H9 (cell line): ENCODE measurements around the gene LRMDA. TPM values are rescaled to one million over a fixed set of nuclear protein-coding genes. Genes with fewer than 3 reads are reported as not detected.

Experiments
- DNase-seq: peaks from one replicate; pipeline ENCODE4 v3.0.0-alpha.2; 2017
- H2AFZ ChIP-seq: one replicate; pipeline ENCODE4 v1.6.1; 2013; ENCODE audit warnings: mild to moderate bottlenecking, low read length, control low read depth, moderate library complexity
- H2AK5ac ChIP-seq: 2 replicates; pipeline ENCODE4 v1.6.1; 2013; ENCODE audit warnings: low read length, control low read depth, mixed read lengths; ENCODE audit not compliant: insufficient read length
- H2BK120ac ChIP-seq: one replicate; pipeline ENCODE4 v1.6.1; 2013; ENCODE audit warnings: low read depth, mild to moderate bottlenecking, low read length, control low read depth, inconsistent platforms; ENCODE audit not compliant: poor library complexity, severe bottlenecking
- H2BK12ac ChIP-seq: 2 replicates; pipeline ENCODE4 v1.6.1; 2013; ENCODE audit warnings: low read length, control low read depth, mixed read lengths, low read depth; ENCODE audit not compliant: insufficient read length
- H2BK15ac ChIP-seq: 2 replicates; pipeline ENCODE4 v1.6.1; 2013; ENCODE audit warnings: low read depth, low read length, control low read depth
- H2BK20ac ChIP-seq: one replicate; pipeline ENCODE4 v1.6.1; 2013; ENCODE audit warnings: low read depth, mild to moderate bottlenecking, low read length, control low read depth, inconsistent platforms; ENCODE audit not compliant: poor library complexity, severe bottlenecking
- H2BK5ac ChIP-seq: 2 replicates; pipeline ENCODE4 v1.6.1; 2013; ENCODE audit warnings: low read length, control low read depth, mixed read lengths; ENCODE audit not compliant: insufficient read length
- H3K14ac ChIP-seq: 2 replicates; pipeline ENCODE4 v1.6.1; 2013; ENCODE audit warnings: low read length, control low read depth; ENCODE audit not compliant: insufficient read depth
- H3K18ac ChIP-seq: 2 replicates; pipeline ENCODE4 v1.6.1; 2013; ENCODE audit warnings: low read depth, mild to moderate bottlenecking, mixed read lengths, low read length, control low read depth; ENCODE audit not compliant: insufficient read length
- H3K23ac ChIP-seq: 2 replicates; pipeline ENCODE4 v1.6.1; 2013; ENCODE audit warnings: low read length, control low read depth, mixed read lengths, low read depth; ENCODE audit not compliant: insufficient read length
- H3K23me2 ChIP-seq: 2 replicates; pipeline ENCODE4 v1.6.1; 2013; ENCODE audit warnings: low read depth, mild to moderate bottlenecking, mixed read lengths, low read length, control low read depth; ENCODE audit not compliant: insufficient read length, poor library complexity, severe bottlenecking
- H3K27ac ChIP-seq: 2 replicates; pipeline ENCODE4 v1.5.1; 2013; ENCODE audit warnings: low read length, control low read depth, mixed read lengths, low read depth; ENCODE audit not compliant: insufficient read length
- H3K27me3 ChIP-seq: 2 replicates; pipeline ENCODE4 v1.6.1; 2013; ENCODE audit warnings: low read length, control low read depth, inconsistent platforms; ENCODE audit not compliant: insufficient read depth
- H3K4ac ChIP-seq: 2 replicates; pipeline ENCODE4 v1.6.1; 2013; ENCODE audit warnings: low read depth, mild to moderate bottlenecking, control low read depth, inconsistent platforms, low read length, moderate library complexity
- H3K4me1 ChIP-seq: 2 replicates; pipeline ENCODE4 v1.6.1; 2013; ENCODE audit warnings: low read length, control low read depth, inconsistent platforms; ENCODE audit not compliant: insufficient read depth
- H3K4me2 ChIP-seq: 2 replicates; pipeline ENCODE4 v1.6.1; 2013; ENCODE audit warnings: low read length, control low read depth, mixed read lengths; ENCODE audit not compliant: insufficient read length, insufficient read depth
- H3K56ac ChIP-seq: 2 replicates; pipeline ENCODE4 v1.6.1; 2013; ENCODE audit warnings: low read depth, mild to moderate bottlenecking, mixed read lengths, low read length, control low read depth; ENCODE audit not compliant: insufficient read length
- H3K79me1 ChIP-seq: 2 replicates; pipeline ENCODE4 v1.6.1; 2013; ENCODE audit warnings: low read depth, mild to moderate bottlenecking, moderate library complexity, low read length, control low read depth, inconsistent platforms; ENCODE audit not compliant: insufficient read depth, poor library complexity, severe bottlenecking
- H3K79me2 ChIP-seq: 2 replicates; pipeline ENCODE4 v1.6.1; 2013; ENCODE audit warnings: low read length, control low read depth, inconsistent platforms; ENCODE audit not compliant: insufficient read depth
- H3K9ac ChIP-seq: 2 replicates; pipeline ENCODE4 v1.6.1; 2013; ENCODE audit warnings: low read length, control low read depth, mixed read lengths; ENCODE audit not compliant: insufficient read length; ENCODE audit errors: extremely low read depth
- H3K9me3 ChIP-seq: one replicate; pipeline ENCODE4 v1.6.1; 2013; ENCODE audit warnings: low read depth, low read length, inconsistent platforms; ENCODE audit not compliant: control insufficient read depth
- H3T11ph ChIP-seq: one replicate; pipeline ENCODE4 v1.6.1; 2013; ENCODE audit warnings: mild to moderate bottlenecking, low read length, control low read depth, inconsistent platforms
- H4K20me1 ChIP-seq: one replicate; pipeline ENCODE4 v1.6.1; 2013; ENCODE audit not compliant: control insufficient read depth, insufficient read length, insufficient read depth
- H4K5ac ChIP-seq: 2 replicates; pipeline ENCODE4 v1.6.1; 2013; ENCODE audit warnings: low read depth, mild to moderate bottlenecking, mixed read lengths, low read length, control low read depth; ENCODE audit not compliant: insufficient read length
- H4K8ac ChIP-seq: replicated peaks from 2 replicates; pipeline ENCODE4 v1.6.1; 2013; ENCODE audit warnings: low read length, control low read depth, mixed read lengths, low read depth; ENCODE audit not compliant: insufficient read length
- H4K91ac ChIP-seq: 2 replicates; pipeline ENCODE4 v1.6.1; 2013; ENCODE audit warnings: low read depth, mild to moderate bottlenecking, moderate library complexity, mixed read lengths, low read length, control low read depth; ENCODE audit not compliant: insufficient read length
- H3K27ac Mint-ChIP-seq, 3 experiments: 2 replicates in 2 of 3; 3 replicates in 1 of 3; pipeline ENCODE4 v1.8.0; 2020 to 2021; ENCODE audit warnings: mixed read lengths in 3 of 3, mild to moderate bottlenecking in 1 of 3, moderate library complexity in 1 of 3
- H3K27me3 Mint-ChIP-seq: 2 replicates; pipeline ENCODE4 v1.8.0; 2021; ENCODE audit warnings: low read depth, mild to moderate bottlenecking, moderate library complexity, mixed read lengths
- H3K36me3 Mint-ChIP-seq, 3 experiments: 2 replicates in 2 of 3; 3 replicates in 1 of 3; pipeline ENCODE4 v1.8.0; 2020 to 2021; ENCODE audit warnings: low read depth in 3 of 3, mixed read lengths in 3 of 3; ENCODE audit not compliant: insufficient read depth in 1 of 3
- H3K4me1 Mint-ChIP-seq, 2 experiments: 2 replicates each; pipeline ENCODE4 v1.8.0; 2020; ENCODE audit warnings: mixed read lengths in 2 of 2
- H3K4me3 Mint-ChIP-seq, 2 experiments: 2 replicates in 1 of 2; 3 replicates in 1 of 2; pipeline ENCODE4 v1.8.0; 2020 to 2021; ENCODE audit warnings: mild to moderate bottlenecking in 2 of 2, mixed read lengths in 2 of 2, moderate library complexity in 1 of 2
- H3K9me3 Mint-ChIP-seq, 2 experiments: 2 replicates in 1 of 2; 3 replicates in 1 of 2; pipeline ENCODE4 v1.8.0; 2020; ENCODE audit warnings: mild to moderate bottlenecking in 2 of 2, mixed read lengths in 2 of 2, moderate library complexity in 1 of 2
- CTCF ChIP-seq: fragments of 200-600 bp; sonication (generic); conservative IDR thresholded peaks from 3 replicates; pipeline ENCODE4 v1.8.0; 2021; ENCODE audit warnings: antibody characterized with exemption, mild to moderate bottlenecking
- WGBS: extraction: QIAGEN DNeasy Blood & Tissue Kit; methylation state at CpG from one replicate; pipeline ENCODE4 v1.1.7; 2013; ENCODE audit warnings: missing lambda C conversion rate, low lambda C conversion rate, mixed read lengths; ENCODE audit not compliant: insufficient read length; ENCODE audit errors: extremely low coverage; 5-methylcytosine and 5-hydroxymethylcytosine counted together
- total RNA-seq: library from RNA; stranded (reverse); gene quantifications from 2 replicates; pipeline ENCODE4 v1.2.1, GENCODE V29; 2021

LRMDA gene
- total RNA-seq, 1 experiment from 2014 or later = 1.8 TPM

GRCh38 chr10:75935650-75936400 is 504.4 kb downstream of the LRMDA start:
- no peaks in the 10 kb centered on the region for H3K36me3 Mint-ChIP-seq
- DNase-seq = no peak

More at GRCh38 chr10:75935650-75936400, 504.4 kb downstream of the LRMDA start:
- Mint-ChIP-seq H3K4me1 (peaks cover 2 to 5% of the 10 kb centered on the region in 2 experiments; a peak in 3 of 4 replicates), H3K9me3 (no peaks in the 10 kb centered on the region), H3K27me3 (peaks cover 4% of the 10 kb centered on the region; the same call in 1 of the 2 replicates), H3K27ac (no peak overlapping the region), H3K4me3 (no peak overlapping the region)
- H4K20me1 ChIP-seq = no peaks in the 10 kb centered on the region
- H2AFZ ChIP-seq = no peak overlapping the region
- H2BK12ac ChIP-seq = no peak overlapping the region
- no peak overlapping the region for H3K18ac ChIP-seq
- H4K91ac ChIP-seq = no peak overlapping the region
- no peak overlapping the region for H3K14ac ChIP-seq
- H2BK20ac ChIP-seq = no peak overlapping the region
- no peaks in the 10 kb centered on the region; the same call in 1 of the 2 replicates for H3K4me1 ChIP-seq
- no peak overlapping the region for H2BK15ac ChIP-seq
- no peak overlapping the region for H3T11ph ChIP-seq
- H4K8ac ChIP-seq = no peak overlapping the region
- H3K4ac ChIP-seq = no peak overlapping the region
- H3K4me2 ChIP-seq = no peak overlapping the region
- no peak overlapping the region for H2BK120ac ChIP-seq
- no peak overlapping the region for H3K9ac ChIP-seq
- no peaks in the 10 kb centered on the region for H3K9me3 ChIP-seq
- no peaks in the 10 kb centered on the region for H3K27me3 ChIP-seq
- H3K23me2 ChIP-seq = no peaks in the 10 kb centered on the region
- H3K27ac ChIP-seq = no peak overlapping the region
- H3K79me1 ChIP-seq = no peaks in the 10 kb centered on the region
- no peak overlapping the region for H3K56ac ChIP-seq
- no peak overlapping the region for H2BK5ac ChIP-seq
- WGBS = no CpG with 5 or more reads among the region's 5 CpGs
- H3K23ac ChIP-seq = no peak overlapping the region
- no peak overlapping the region for H2AK5ac ChIP-seq
- H3K79me2 ChIP-seq = 0 out of 2 replicates have a peak, but pooled peaks cover 2% of the 10 kb centered on the region
- H4K5ac ChIP-seq = no peak overlapping the region
- TF ChIP-seq CTCF = no peak
